Adipocyte (in vitro differentiated cells): ENCODE measurements around the gene P2RX2.

Experiments
- DNase-seq: peaks from one replicate; pipeline ENCODE4 v3.0.0-alpha.2; 2015; ENCODE audit warnings: low read depth
- H3K27me3 ChIP-seq: replicated peaks from 2 replicates; pipeline ENCODE4 v1.7.0; 2013; ENCODE audit warnings: mild to moderate bottlenecking, low read length, moderate library complexity; ENCODE audit not compliant: control insufficient read depth, insufficient read depth
- H3K36me3 ChIP-seq: 2 replicates; pipeline ENCODE4 v1.7.0; 2013; ENCODE audit warnings: low read length, mild to moderate bottlenecking, moderate library complexity; ENCODE audit not compliant: control insufficient read depth, insufficient read depth, severe bottlenecking
- H3K4me1 ChIP-seq: 2 replicates; pipeline ENCODE4 v1.7.0; 2013; ENCODE audit warnings: mild to moderate bottlenecking, low read length, moderate library complexity; ENCODE audit not compliant: control insufficient read depth, insufficient read depth
- H3K4me3 ChIP-seq: 2 replicates; pipeline ENCODE4 v1.7.0; 2013; ENCODE audit warnings: mild to moderate bottlenecking, low read length, moderate library complexity
- H3K9ac ChIP-seq: 2 replicates; pipeline ENCODE4 v1.7.0; 2013; ENCODE audit warnings: mild to moderate bottlenecking, low read length, moderate library complexity
- H3K9me3 ChIP-seq: 2 replicates; pipeline ENCODE4 v1.7.0; 2013; ENCODE audit warnings: mild to moderate bottlenecking, low read length, moderate library complexity; ENCODE audit not compliant: control insufficient read depth

The P2RX2 gene

GRCh38 chr12:132624186-132624855 lies 5.7 kb downstream of the P2RX2 start:
- H3K4me1 ChIP-seq, result peaks cover 8% of the 10 kb centered on the region
- H3K9ac ChIP-seq, result no peak overlapping the region
- DNase-seq, result no peak
- H3K27me3 ChIP-seq, result peaks cover 16% of the 10 kb centered on the region
- H3K36me3 ChIP-seq, result peaks cover 21% of the 10 kb centered on the region
- H3K9me3 ChIP-seq, result no peaks in the 10 kb centered on the region
- H3K4me3 ChIP-seq, result no peak overlapping the region

GRCh38 chr12:132624910-132625630 lies 6.5 kb downstream of the P2RX2 start:
- no peak overlapping the region for H3K4me3 ChIP-seq
- peaks cover 28% of the 10 kb centered on the region for H3K36me3 ChIP-seq
- H3K9ac ChIP-seq, result no peak overlapping the region
- DNase-seq, result no peak
- H3K9me3 ChIP-seq, result no peaks in the 10 kb centered on the region
- H3K27me3 ChIP-seq, result peaks cover 15% of the 10 kb centered on the region
- H3K4me1 ChIP-seq, result peaks cover 8% of the 10 kb centered on the region

GRCh38 chr12:132625731-132626430 lies 7.3 kb downstream of the P2RX2 start:
- peaks cover 33% of the 10 kb centered on the region for H3K36me3 ChIP-seq
- H3K4me3 ChIP-seq, result no peak overlapping the region
- peaks cover 8% of the 10 kb centered on the region for H3K4me1 ChIP-seq
- H3K9me3 ChIP-seq, result no peaks in the 10 kb centered on the region
- no peak for DNase-seq
- no peak overlapping the region for H3K9ac ChIP-seq
- peaks cover 7% of the 10 kb centered on the region for H3K27me3 ChIP-seq

GRCh38 chr12:132629330-132629729 lies 10.8 kb downstream of the P2RX2 start:
- Histone ChIP-seq H3K27me3 (no peaks in the 10 kb centered on the region), H3K36me3 (peaks cover 50% of the 10 kb centered on the region), H3K4me3 (no peak overlapping the region), H3K9ac (no peak overlapping the region), H3K4me1 (no peaks in the 10 kb centered on the region), H3K9me3 (no peaks in the 10 kb centered on the region)
- no peak for DNase-seq

GRCh38 chr12:132630672-132631071 lies 12.1 kb downstream of the P2RX2 start:
- Histone ChIP-seq H3K36me3 (peaks cover 42% of the 10 kb centered on the region), H3K4me1 (no peaks in the 10 kb centered on the region), H3K27me3 (no peaks in the 10 kb centered on the region), H3K9me3 (no peaks in the 10 kb centered on the region), H3K9ac (no peak overlapping the region), H3K4me3 (no peak overlapping the region)
- no peak for DNase-seq

- H3K9me3 ChIP-seq, result no peaks in the 10 kb centered on the region
- H3K36me3 ChIP-seq, result peaks cover 43% of the 10 kb centered on the region
- no peaks in the 10 kb centered on the region for H3K27me3 ChIP-seq
- DNase-seq, result no peak
- no peak overlapping the region for H3K9ac ChIP-seq
- no peaks in the 10 kb centered on the region for H3K4me1 ChIP-seq
- H3K4me3 ChIP-seq, result no peak overlapping the region
Measured at GRCh38 chr12:132631666-132632065, 13.1 kb downstream of the P2RX2 start.

- H3K4me3 ChIP-seq, result no peak overlapping the region
- H3K36me3 ChIP-seq, result peaks cover 48% of the 10 kb centered on the region
- H3K9me3 ChIP-seq, result no peaks in the 10 kb centered on the region
- no peak for DNase-seq
- no peak overlapping the region for H3K9ac ChIP-seq
- no peaks in the 10 kb centered on the region for H3K27me3 ChIP-seq
- H3K4me1 ChIP-seq, result peaks cover under 1% of the 10 kb centered on the region
Measured at GRCh38 chr12:132632521-132633228, 14.1 kb downstream of the P2RX2 start.

GRCh38 chr12:132633398-132633797 lies 14.8 kb downstream of the P2RX2 start:
- H3K4me3 ChIP-seq, result no peak overlapping the region
- no peaks in the 10 kb centered on the region for H3K9me3 ChIP-seq
- peaks cover 51% of the 10 kb centered on the region for H3K36me3 ChIP-seq
- no peak overlapping the region for H3K9ac ChIP-seq
- no peaks in the 10 kb centered on the region for H3K27me3 ChIP-seq
- peaks cover 8% of the 10 kb centered on the region for H3K4me1 ChIP-seq
- DNase-seq, result no peak

- peaks cover 51% of the 10 kb centered on the region for H3K36me3 ChIP-seq
- H3K9me3 ChIP-seq, result no peaks in the 10 kb centered on the region
- peaks cover 13% of the 10 kb centered on the region for H3K4me1 ChIP-seq
- H3K27me3 ChIP-seq, result no peaks in the 10 kb centered on the region
- no peak for DNase-seq
- no peak overlapping the region for H3K4me3 ChIP-seq
- no peak overlapping the region for H3K9ac ChIP-seq
Measured at GRCh38 chr12:132633901-132634300, 15.3 kb downstream of the P2RX2 start.

- no peak overlapping the region for H3K9ac ChIP-seq
- H3K27me3 ChIP-seq, result no peaks in the 10 kb centered on the region
- no peak overlapping the region for H3K4me3 ChIP-seq
- H3K9me3 ChIP-seq, result no peaks in the 10 kb centered on the region
- no peak for DNase-seq
- H3K36me3 ChIP-seq, result peaks cover 49% of the 10 kb centered on the region
- peaks cover 18% of the 10 kb centered on the region for H3K4me1 ChIP-seq
Measured at GRCh38 chr12:132634411-132634990, 15.9 kb downstream of the P2RX2 start.
